Endothelial cell (in vitro differentiated cells): Measurements from ENCODE around the gene ZDHHC6. TPM values are rescaled to one million over a fixed set of nuclear protein-coding genes. Genes with fewer than 3 reads are reported as not detected.
A peak's percentile ranks its signal among the peaks of the same experiment; 100 is the strongest.

Source experiments
- DNase-seq: peaks from one replicate; pipeline ENCODE4 v3.0.0; 2021; ENCODE audit warnings: low spot score
- H3K27ac Mint-ChIP-seq: one replicate; pipeline ENCODE4 v1.8.0; 2021; ENCODE audit warnings: mixed read lengths, inconsistent platforms; ENCODE audit not compliant: unreplicated experiment
- H3K27me3 Mint-ChIP-seq: one replicate; pipeline ENCODE4 v1.8.0; 2021; ENCODE audit warnings: mild to moderate bottlenecking, moderate library complexity, mixed read lengths, inconsistent platforms; ENCODE audit not compliant: unreplicated experiment
- H3K36me3 Mint-ChIP-seq: one replicate; pipeline ENCODE4 v1.8.0; 2021; ENCODE audit warnings: mild to moderate bottlenecking, low read depth, mixed read lengths, inconsistent platforms; ENCODE audit not compliant: unreplicated experiment
- H3K4me1 Mint-ChIP-seq: one replicate; pipeline ENCODE4 v1.8.0; 2021; ENCODE audit warnings: mild to moderate bottlenecking, mixed read lengths, inconsistent platforms; ENCODE audit not compliant: unreplicated experiment
- H3K4me3 Mint-ChIP-seq: one replicate; pipeline ENCODE4 v1.8.0; 2021; ENCODE audit warnings: mild to moderate bottlenecking, mixed read lengths, inconsistent platforms; ENCODE audit not compliant: unreplicated experiment
- H3K9me3 Mint-ChIP-seq: one replicate; pipeline ENCODE4 v1.8.0; 2021; ENCODE audit warnings: mixed read lengths, inconsistent platforms; ENCODE audit not compliant: unreplicated experiment
- CTCF ChIP-seq: fragments of 200-600 bp; sonication (generic); IDR thresholded peaks from one replicate; pipeline ENCODE4 v1.5.0; 2021; ENCODE audit warnings: antibody characterized with exemption; ENCODE audit not compliant: unreplicated experiment
- total RNA-seq: library from RNA; stranded (reverse); fragmentation: NEBNext Ultra II Directional; extraction: Animal tissue kit (Norgen Biotek cat#: 25700); gene quantifications from one replicate; pipeline ENCODE4 v1.2.1, GENCODE V29; 2021; ENCODE audit not compliant: unreplicated experiment

Gene ZDHHC6
- total RNA-seq, 1 donor from 2014 or later = 42.8 TPM

GRCh38 chr10:112446055-112446854 lies 459 bp downstream of the ZDHHC6 start:
- peak; percentile 5 for DNase-seq
- Mint-ChIP-seq H3K36me3 (peaks cover 8% of the 10 kb centered on the region), H3K27ac (peak overlapping the region; percentile 95), H3K27me3 (peaks cover 13% of the 10 kb centered on the region), H3K4me1 (peaks cover 22% of the 10 kb centered on the region), H3K9me3 (no peaks in the 10 kb centered on the region), H3K4me3 (peak overlapping the region; percentile 96)
- TF ChIP-seq CTCF = no peak

- H3K27me3 Mint-ChIP-seq = peaks cover 8% of the 10 kb centered on the region
- no peak for DNase-seq
- no peak for TF ChIP-seq CTCF
- peaks cover 11% of the 10 kb centered on the region for H3K36me3 Mint-ChIP-seq
- no peak overlapping the region for H3K27ac Mint-ChIP-seq
- no peak overlapping the region for H3K4me3 Mint-ChIP-seq
- no peaks in the 10 kb centered on the region for H3K9me3 Mint-ChIP-seq
- H3K4me1 Mint-ChIP-seq = peaks cover 6% of the 10 kb centered on the region
Measured at GRCh38 chr10:112442063-112442462, 4.7 kb downstream of the ZDHHC6 start.

- H3K4me3 Mint-ChIP-seq = no peak overlapping the region
- DNase-seq = no peak
- H3K27ac Mint-ChIP-seq = no peak overlapping the region
- H3K4me1 Mint-ChIP-seq = peaks cover 6% of the 10 kb centered on the region
- H3K36me3 Mint-ChIP-seq = peaks cover 11% of the 10 kb centered on the region
- no peak for TF ChIP-seq CTCF
- no peaks in the 10 kb centered on the region for H3K9me3 Mint-ChIP-seq
- peaks cover 4% of the 10 kb centered on the region for H3K27me3 Mint-ChIP-seq
Measured at GRCh38 chr10:112441520-112441919, 5.2 kb downstream of the ZDHHC6 start.

- no peaks in the 10 kb centered on the region for H3K27me3 Mint-ChIP-seq
- peaks cover 11% of the 10 kb centered on the region for H3K36me3 Mint-ChIP-seq
- DNase-seq = no peak
- no peak overlapping the region for H3K4me3 Mint-ChIP-seq
- no peaks in the 10 kb centered on the region for H3K9me3 Mint-ChIP-seq
- H3K27ac Mint-ChIP-seq = no peak overlapping the region
- TF ChIP-seq CTCF = no peak
- H3K4me1 Mint-ChIP-seq = no peaks in the 10 kb centered on the region
Measured at GRCh38 chr10:112438356-112438755, 8.4 kb downstream of the ZDHHC6 start.

GRCh38 chr10:112434988-112435619 lies 11.6 kb downstream of the ZDHHC6 start:
- DNase-seq = no peak

More at GRCh38 chr10:112434988-112435619, 11.6 kb downstream of the ZDHHC6 start:
- Mint-ChIP-seq H3K27me3 (no peaks in the 10 kb centered on the region), H3K4me3 (no peak overlapping the region), H3K36me3 (peaks cover 7% of the 10 kb centered on the region), H3K4me1 (no peaks in the 10 kb centered on the region), H3K27ac (no peak overlapping the region), H3K9me3 (no peaks in the 10 kb centered on the region)
- TF ChIP-seq CTCF = peak; percentile 73
